CD4-positive, alpha-beta T cell (primary cell): ENCODE results near the gene DNAAF5. TPM values are rescaled to one million over a fixed set of nuclear protein-coding genes. Genes with fewer than 3 reads are reported as not detected.

Experiments used
- ATAC-seq: fragments of 200-7000 bp; cut with Tn5 transposase; one replicate; pipeline ENCODE4 v1.10.0; 2022; ENCODE audit warnings: mild to moderate bottlenecking; ENCODE audit not compliant: poor library complexity
- CTCF ChIA-PET: fragments of 350-600 bp; sonication (Branson Sonifier 250); formaldehyde crosslinking; loops from one replicate; lab custom pipeline; 2021; ENCODE audit warnings: antibody characterized with exemption, inconsistent platforms; lab: Charles Lee
- POLR2A ChIA-PET: fragments of 350-600 bp; sonication (Branson Sonifier 250); formaldehyde crosslinking; loops from one replicate; lab custom pipeline; 2021; ENCODE audit warnings: antibody characterized with exemption, inconsistent platforms; lab: Charles Lee
- DNase-seq, 14 experiments: peaks; one replicate each; pipeline ENCODE4 v3.0.0-alpha.2; 2013 to 2020; ENCODE audit warnings: mixed read lengths in 2 of 14
- H3K27ac ChIP-seq, 2 donors: one replicate each; pipeline versions ENCODE4 v1.5.1 to v1.7.0; 2013; ENCODE audit warnings: low read length in 2 of 2, low read depth in 1 of 2, mild to moderate bottlenecking in 1 of 2
- H3K27me3 ChIP-seq, 2 experiments: 1 replicate in 1 of 2; 2 replicates in 1 of 2; pipeline versions ENCODE4 v1.6.1 to v1.7.0; 2013; ENCODE audit warnings: low read length in 2 of 2, control low read depth in 1 of 2, mild to moderate bottlenecking in 1 of 2, moderate library complexity in 1 of 2; ENCODE audit not compliant: insufficient read depth in 2 of 2, control insufficient read depth in 1 of 2
- H3K36me3 ChIP-seq: one replicate; pipeline ENCODE4 v1.6.1; 2013; ENCODE audit warnings: low read length, control low read depth; ENCODE audit not compliant: insufficient read depth
- H3K4me1 ChIP-seq: one replicate; pipeline ENCODE4 v1.6.1; 2013; ENCODE audit warnings: low read length, control low read depth; ENCODE audit not compliant: insufficient read depth
- H3K4me3 ChIP-seq: one replicate; pipeline ENCODE4 v1.5.1; 2013; ENCODE audit warnings: mild to moderate bottlenecking, low read length, moderate library complexity
- H3K9me3 ChIP-seq, 2 experiments: 1 replicate in 1 of 2; 2 replicates in 1 of 2; pipeline versions ENCODE4 v1.6.1 to v1.7.0; 2013; ENCODE audit warnings: low read length in 2 of 2, mild to moderate bottlenecking in 2 of 2, control low read depth in 1 of 2, moderate library complexity in 1 of 2; ENCODE audit not compliant: control insufficient read depth in 1 of 2, insufficient read depth in 1 of 2
- H3K27ac Mint-ChIP-seq: one replicate; pipeline ENCODE4 v1.8.0; 2020; ENCODE audit warnings: mixed read lengths
- H3K27me3 Mint-ChIP-seq: one replicate; pipeline ENCODE4 v1.8.0; 2021; ENCODE audit warnings: mixed read lengths
- H3K36me3 Mint-ChIP-seq: one replicate; pipeline ENCODE4 v1.8.0; 2021; ENCODE audit warnings: low read depth, mixed read lengths
- H3K4me1 Mint-ChIP-seq: one replicate; pipeline ENCODE4 v1.8.0; 2021; ENCODE audit warnings: low read depth, mixed read lengths
- H3K4me3 Mint-ChIP-seq: one replicate; pipeline ENCODE4 v1.8.0; 2020; ENCODE audit warnings: mild to moderate bottlenecking, mixed read lengths
- H3K9me3 Mint-ChIP-seq: one replicate; pipeline ENCODE4 v1.8.0; 2020; ENCODE audit warnings: mixed read lengths
- CTCF ChIP-seq: fragments of 200-600 bp; IDR thresholded peaks from one replicate; pipeline ENCODE4 v1.8.0; 2022; ENCODE audit warnings: antibody characterized with exemption, mild to moderate bottlenecking
- intact Hi-C, 2 experiments: fragments of 100-400 bp; cut with DNase I in 1 of 2; cut with micrococcal nuclease in 1 of 2; formaldehyde crosslinking; loops; one replicate each; pipeline versions ENCODE4 v1.15.1 to v1.9.0; 2023 to 2025; cut with DNase I, micrococcal nuclease
- total RNA-seq, 174 experiments: library from RNA in 2 of 174; stranded (reverse) in 2 of 174; gene quantifications; one replicate each; pipeline ENCODE4 v1.2.3 and lab custom pipeline; 2021 to 2026

Gene DNAAF5
- total RNA-seq, 2 experiments from 2014 or later, result 4.8 to 6.1 TPM

GRCh38 chr7:756231-756927 is 29.9 kb downstream of the DNAAF5 start:
- intact Hi-C loops, result no loop called here
- ChIA-PET POLR2A (no interaction called here), CTCF (no interaction called here)
- DNase-seq (no peak), ATAC-seq (no peak)
- Mint-ChIP-seq H3K27me3 (no peaks in the 10 kb centered on the region), H3K27ac (no peak overlapping the region), H3K4me3 (no peak overlapping the region), H3K36me3 (peaks cover 43% of the 10 kb centered on the region), H3K9me3 (no peaks in the 10 kb centered on the region), H3K4me1 (no peaks in the 10 kb centered on the region)
- Histone ChIP-seq H3K36me3 (peaks cover 36% of the 10 kb centered on the region), H3K4me1 (no peaks in the 10 kb centered on the region), H3K4me3 (no peak overlapping the region), H3K27me3 (no peaks in the 10 kb centered on the region), H3K9me3 (no peaks in the 10 kb centered on the region), H3K27ac (no peak overlapping the region)
- no peak for TF ChIP-seq CTCF

GRCh38 chr7:756928-757560 is 30.5 kb downstream of the DNAAF5 start:
- Histone ChIP-seq H3K4me3 (no peak overlapping the region), H3K27ac (no peak overlapping the region), H3K27me3 (no peaks in the 10 kb centered on the region), H3K9me3 (no peaks in the 10 kb centered on the region), H3K36me3 (peaks cover 43% of the 10 kb centered on the region), H3K4me1 (no peaks in the 10 kb centered on the region)
- Mint-ChIP-seq H3K9me3 (no peaks in the 10 kb centered on the region), H3K36me3 (peaks cover 49% of the 10 kb centered on the region), H3K27ac (no peak overlapping the region), H3K4me3 (no peak overlapping the region), H3K4me1 (no peaks in the 10 kb centered on the region), H3K27me3 (no peaks in the 10 kb centered on the region)
- ATAC-seq (no peak), DNase-seq (no peak)
- ChIA-PET CTCF (no interaction called here), POLR2A (no interaction called here)
- intact Hi-C loops, result no loop called here
- TF ChIP-seq CTCF, result no peak

GRCh38 chr7:757741-758163 is 31.3 kb downstream of the DNAAF5 start:
- Histone ChIP-seq H3K9me3 (no peaks in the 10 kb centered on the region), H3K27ac (no peak overlapping the region), H3K27me3 (no peaks in the 10 kb centered on the region), H3K4me3 (no peak overlapping the region), H3K4me1 (no peaks in the 10 kb centered on the region), H3K36me3 (peaks cover 46% of the 10 kb centered on the region)
- Mint-ChIP-seq H3K9me3 (no peaks in the 10 kb centered on the region), H3K27ac (no peak overlapping the region), H3K27me3 (no peaks in the 10 kb centered on the region), H3K4me3 (no peak overlapping the region), H3K36me3 (peaks cover 49% of the 10 kb centered on the region), H3K4me1 (no peaks in the 10 kb centered on the region)
- no peak for DNase-seq
- ATAC-seq, result no peak
- intact Hi-C loops, result no loop called here
- no peak for TF ChIP-seq CTCF
- ChIA-PET CTCF (no interaction called here), POLR2A (no interaction called here)
